Ovary (tissue), 3 donors: Measurements from ENCODE around the gene DENND5A.

Source experiments
- CTCF ChIP-seq, 3 donors: fragments of 450-650 bp in 2 of 3; fragments of 200-600 bp in 1 of 3; IDR thresholded peaks; one replicate each; pipeline versions ENCODE4 v1.5.1 to v1.8.0; 2016 to 2022; ENCODE audit warnings: antibody characterized with exemption in 3 of 3, mild to moderate bottlenecking in 1 of 3
- EP300 ChIP-seq: sonication (generic); formaldehyde crosslinking; IDR thresholded peaks from one replicate; pipeline ENCODE4 v1.6.1; 2017; ENCODE audit warnings: antibody characterized with exemption
- donor health status: DM: no; HTN: no; CAD: no.

- TF ChIP-seq CTCF (IDR thresholded peaks at IDR 0.05): no peak
- TF ChIP-seq EP300: no peak
Measured at GRCh38 chr11:9302448-9302847, 37.3 kb upstream of the DENND5A start.
